Caco-2 (cell line): ENCODE measurements around the gene NDST3. TPM values are rescaled to one million over a fixed set of nuclear protein-coding genes. Genes with fewer than 3 reads are reported as not detected.

Source experiments
- BruUV-seq: library from RNA; stranded (reverse); fragments of 400-500 nt; replicated peaks from 2 replicates; lab custom pipeline; 2021; lab: Mats Ljungman, UMichigan
- CTCF ChIA-PET: fragments of 300-600 bp; sonication (Branson Sonifier 250); formaldehyde crosslinking; loops from one replicate; lab custom pipeline; 2022; ENCODE audit warnings: antibody characterized with exemption; lab: Charles Lee
- POLR2A ChIA-PET: fragments of 300-600 bp; sonication (Branson Sonifier 250); formaldehyde crosslinking; loops from one replicate; lab custom pipeline; 2022; ENCODE audit warnings: antibody characterized with exemption; lab: Charles Lee
- DNase-seq, 2 experiments: peaks; one replicate each; pipeline versions ENCODE4 v3.0.0 to v3.0.0-alpha.2; 2020 to 2022
- H3K27me3 ChIP-seq: replicated peaks from 2 replicates; pipeline ENCODE4 v1.6.0; 2011; ENCODE audit warnings: low read length; ENCODE audit not compliant: control insufficient read depth, insufficient read depth
- H3K36me3 ChIP-seq: 2 replicates; pipeline ENCODE4 v1.5.1; 2011; ENCODE audit warnings: low read length; ENCODE audit not compliant: control insufficient read depth, insufficient read depth
- H3K4me1 ChIP-seq: fragments of 250-450 bp; sonication (Bioruptor Pico); 2 replicates; pipeline ENCODE4 v1.5.1; 2020; ENCODE audit warnings: mild to moderate bottlenecking
- H3K4me3 ChIP-seq: 2 replicates; pipeline ENCODE4 v1.5.1; 2011; ENCODE audit warnings: low read depth, mild to moderate bottlenecking, control low read depth, low read length
- H3K9me3 ChIP-seq: fragments of 250-450 bp; sonication (Bioruptor Pico); 2 replicates; pipeline ENCODE4 v1.5.1; 2020; ENCODE audit warnings: mild to moderate bottlenecking, moderate library complexity
- H3K27ac Mint-ChIP-seq: one replicate; pipeline ENCODE4 v1.8.0; 2022; ENCODE audit warnings: mixed read lengths; ENCODE audit not compliant: unreplicated experiment
- H3K27me3 Mint-ChIP-seq: one replicate; pipeline ENCODE4 v1.8.0; 2022; ENCODE audit warnings: mixed read lengths; ENCODE audit not compliant: insufficient read depth, unreplicated experiment
- H3K36me3 Mint-ChIP-seq: one replicate; pipeline ENCODE4 v1.8.0; 2022; ENCODE audit warnings: mild to moderate bottlenecking, mixed read lengths; ENCODE audit not compliant: insufficient read depth, unreplicated experiment
- H3K4me1 Mint-ChIP-seq: one replicate; pipeline ENCODE4 v1.8.0; 2022; ENCODE audit warnings: low read depth, mixed read lengths; ENCODE audit not compliant: unreplicated experiment
- H3K4me3 Mint-ChIP-seq: one replicate; pipeline ENCODE4 v1.8.0; 2022; ENCODE audit warnings: mild to moderate bottlenecking, moderate library complexity, mixed read lengths; ENCODE audit not compliant: unreplicated experiment
- H3K9me3 Mint-ChIP-seq: one replicate; pipeline ENCODE4 v1.8.0; 2022; ENCODE audit warnings: mixed read lengths; ENCODE audit not compliant: unreplicated experiment
- CTCF ChIP-seq, 2 experiments: fragments of 200-600 bp in 1 of 2; IDR thresholded peaks; 1 replicate in 1 of 2; 2 replicates in 1 of 2; pipeline versions ENCODE4 v1.5.1 to v1.8.0; 2011 to 2022; ENCODE audit warnings: antibody characterized with exemption in 1 of 2, control low read depth in 1 of 2, inconsistent platforms in 1 of 2, low read depth in 1 of 2, low read length in 1 of 2, mild to moderate bottlenecking in 1 of 2, moderate library complexity in 1 of 2; ENCODE audit not compliant: insufficient read depth in 1 of 2, severe bottlenecking in 1 of 2, unreplicated experiment in 1 of 2
- intact Hi-C: fragments of 100-400 bp; cut with micrococcal nuclease; formaldehyde crosslinking; loops from one replicate; pipeline ENCODE4 v1.10.0; 2022; ENCODE audit not compliant: unreplicated experiment
- total RNA-seq: library from RNA; stranded (reverse); gene quantifications from 2 replicates; pipeline ENCODE4 v1.2.3, GENCODE V29; 2022

Gene NDST3
- total RNA-seq, 1 experiment from 2014 or later: not detected

- Histone ChIP-seq H3K36me3 (no peaks in the 10 kb centered on the region), H3K4me3 (no peak overlapping the region), H3K9me3 (no peaks in the 10 kb centered on the region), H3K27me3 (no peaks in the 10 kb centered on the region), H3K4me1 (no peaks in the 10 kb centered on the region)
- no peaks in the 10 kb centered on the region for H3K9me3 Mint-ChIP-seq
- no TSS peak for BruUV-seq
- TF ChIP-seq CTCF (IDR thresholded peaks at IDR 0.05; ENCODE audit: insufficient read depth in 1 of 2, low read depth in 1 of 2, low read length in 1 of 2, severe bottlenecking in 1 of 2, unreplicated experiment in 1 of 2): no peak
- H3K36me3 Mint-ChIP-seq: no peaks in the 10 kb centered on the region
- H3K27ac Mint-ChIP-seq: no peak overlapping the region
- ChIA-PET POLR2A (no interaction called here), CTCF (no interaction called here)
- DNase-seq: no peak
- H3K4me1 Mint-ChIP-seq: no peaks in the 10 kb centered on the region
- intact Hi-C loops: no loop called here
- H3K4me3 Mint-ChIP-seq: no peak overlapping the region
- H3K27me3 Mint-ChIP-seq: no peaks in the 10 kb centered on the region
Observed at GRCh38 chr4:118113220-118113619, 78.9 kb downstream of the NDST3 start.

GRCh38 chr4:118114720-118115119 lies 80.4 kb downstream of the NDST3 start:
- H3K9me3 ChIP-seq: no peaks in the 10 kb centered on the region
- intact Hi-C loops: no loop called here
- H3K4me3 ChIP-seq: no peak overlapping the region
- CTCF ChIA-PET: no interaction called here
- POLR2A ChIA-PET: no interaction called here
- H3K4me3 Mint-ChIP-seq: no peak overlapping the region
- no TSS peak for BruUV-seq
- H3K27me3 Mint-ChIP-seq: no peaks in the 10 kb centered on the region
- no peaks in the 10 kb centered on the region for H3K36me3 Mint-ChIP-seq
- no peaks in the 10 kb centered on the region for H3K4me1 ChIP-seq
- H3K9me3 Mint-ChIP-seq: no peaks in the 10 kb centered on the region
- no peak for TF ChIP-seq CTCF (IDR thresholded peaks at IDR 0.05; ENCODE audit: insufficient read depth in 1 of 2, low read depth in 1 of 2, low read length in 1 of 2, severe bottlenecking in 1 of 2, unreplicated experiment in 1 of 2)
- H3K36me3 ChIP-seq: no peaks in the 10 kb centered on the region
- no peaks in the 10 kb centered on the region for H3K27me3 ChIP-seq
- no peak for DNase-seq
- no peaks in the 10 kb centered on the region for H3K4me1 Mint-ChIP-seq
- H3K27ac Mint-ChIP-seq: no peak overlapping the region

GRCh38 chr4:118120120-118120760 lies 86.0 kb downstream of the NDST3 start:
- no peak overlapping the region for H3K27ac Mint-ChIP-seq
- no peaks in the 10 kb centered on the region for H3K4me1 ChIP-seq
- ChIA-PET CTCF (no interaction called here), POLR2A (no interaction called here)
- H3K9me3 ChIP-seq: no peaks in the 10 kb centered on the region
- TF ChIP-seq CTCF (IDR thresholded peaks at IDR 0.05; ENCODE audit: insufficient read depth in 1 of 2, low read depth in 1 of 2, low read length in 1 of 2, severe bottlenecking in 1 of 2, unreplicated experiment in 1 of 2): no peak
- no peaks in the 10 kb centered on the region for H3K36me3 ChIP-seq
- no peak overlapping the region for H3K4me3 ChIP-seq
- H3K4me3 Mint-ChIP-seq: no peak overlapping the region
- no peaks in the 10 kb centered on the region for H3K4me1 Mint-ChIP-seq
- peaks cover 11% of the 10 kb centered on the region for H3K27me3 Mint-ChIP-seq
- no peaks in the 10 kb centered on the region for H3K36me3 Mint-ChIP-seq
- no TSS peak for BruUV-seq
- H3K27me3 ChIP-seq: no peaks in the 10 kb centered on the region
- H3K9me3 Mint-ChIP-seq: no peaks in the 10 kb centered on the region
- DNase-seq: no peak
- intact Hi-C loops: no loop called here
